Measurements from ENCODE around the gene RBM34.
A peak's percentile ranks its signal among the peaks of the same experiment; 100 is the strongest.

DNA sequence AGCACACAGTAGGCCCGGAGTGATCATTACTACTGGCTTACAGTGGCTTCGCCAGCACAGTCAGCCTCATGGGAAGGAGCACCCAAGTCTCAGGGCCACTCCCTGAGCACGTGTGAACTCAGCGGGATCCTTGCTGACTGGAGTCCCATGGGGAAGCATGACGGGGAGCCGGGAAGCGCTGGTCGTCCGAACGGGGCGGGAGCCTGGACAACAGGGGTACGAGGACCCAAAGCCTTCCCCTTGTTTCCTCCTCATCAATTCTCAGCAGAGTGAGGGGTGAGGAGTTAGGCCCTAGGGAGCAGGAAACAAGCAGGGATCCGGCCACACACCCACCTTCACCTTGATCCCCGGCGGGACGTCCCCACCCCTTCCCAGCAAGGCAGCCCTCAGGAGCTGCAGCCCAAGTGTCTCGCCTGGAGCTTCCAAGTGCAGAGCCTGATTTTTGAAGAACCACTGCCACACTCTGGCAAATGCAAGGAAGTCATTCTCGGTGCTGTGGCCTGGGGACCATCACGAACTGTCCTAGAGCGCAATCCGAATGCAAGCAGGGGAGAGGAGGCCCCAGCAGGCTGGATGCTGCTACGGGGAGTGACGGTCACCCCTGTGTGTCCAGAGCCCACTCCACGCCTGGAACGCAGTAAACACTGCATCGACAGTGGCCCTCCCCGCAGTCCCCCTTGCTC is 67.9 kb downstream of the RBM34 start:
- TF ChIP-seq POLR2A (IDR thresholded peaks at IDR 0.05) = no peak
- TF ChIP-seq CTCF (IDR thresholded peaks at IDR 0.05) = peak in 2 of 6 experiments; percentile 38 to 41

Data from thyroid gland (tissue), 4 donors.